GM21737 (cell line): ENCODE measurements around the gene KLC3.
"Not testable (repeated sequence)": the region's sequence is repeated elsewhere in the genome, so short reads cannot be mapped to it uniquely, and the experiment has no call there.

Experiments used
- ATAC-seq: cut with Tn5 transposase; IDR thresholded peaks from one replicate; pipeline ENCODE4 v1.9.1; 2021; ENCODE audit warnings: mild to moderate bottlenecking, moderate library complexity; ENCODE audit not compliant: unreplicated experiment

Gene KLC3

DNA sequence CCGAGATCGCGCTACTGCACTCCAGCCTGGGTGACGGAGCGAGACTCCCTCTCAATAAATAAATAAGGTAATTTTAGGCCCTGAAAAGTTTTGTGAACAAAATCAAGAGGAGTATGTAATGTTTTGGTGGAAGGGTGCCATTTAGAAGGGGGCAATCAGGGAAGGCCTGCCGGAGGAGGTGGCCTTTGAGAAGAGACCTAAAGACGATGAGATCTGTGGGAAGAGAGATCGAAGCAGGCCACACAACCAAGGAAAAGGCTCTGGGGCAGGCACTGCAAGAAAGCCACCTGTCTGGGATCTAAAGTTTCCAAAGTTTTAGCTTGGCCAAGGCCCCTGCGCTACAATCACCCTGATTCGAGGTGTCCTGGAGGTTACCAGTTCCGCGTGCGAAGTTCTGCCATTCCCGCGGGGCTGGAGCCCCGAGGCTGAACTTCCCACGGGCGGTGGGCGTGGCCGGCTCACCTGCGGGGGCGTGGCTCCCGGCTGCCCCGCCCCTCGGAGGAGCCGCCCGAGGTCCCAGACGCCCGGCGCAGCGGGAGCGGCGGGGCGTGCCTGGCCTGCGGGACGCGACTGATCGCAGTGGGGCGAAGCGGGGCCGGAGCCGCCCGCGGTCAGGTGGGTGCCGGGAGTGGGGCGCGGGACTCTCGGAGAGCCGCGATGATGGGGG, at the start of gene KLC3:
Gene KLC3, plus strand, starts transcription at position 519 of the 667 bp plus-strand sequence. CDS start 4,792 bp downstream, outside the sequence.
- no peak for ATAC-seq

DNA sequence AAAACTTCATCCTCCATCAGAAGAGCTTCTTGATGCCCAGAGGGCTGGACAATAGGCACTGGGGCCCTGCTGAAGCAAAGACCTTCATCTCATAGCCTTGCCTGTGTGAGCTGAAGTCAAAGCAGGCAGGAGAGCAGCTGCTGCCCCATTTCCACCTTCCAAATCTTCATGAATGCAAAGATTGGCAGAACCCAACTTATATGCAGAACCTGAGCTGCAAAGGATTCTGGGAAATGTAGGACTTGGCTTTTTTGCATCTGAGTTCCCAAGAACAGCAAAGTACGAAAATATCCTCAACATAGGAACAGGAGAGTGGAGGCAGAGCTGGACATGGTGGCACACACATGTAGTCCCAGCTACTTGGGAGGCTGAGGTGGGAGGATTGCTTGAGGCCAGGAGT, 48.7 kb upstream of the KLC3 start:
- no peak for ATAC-seq

DNA sequence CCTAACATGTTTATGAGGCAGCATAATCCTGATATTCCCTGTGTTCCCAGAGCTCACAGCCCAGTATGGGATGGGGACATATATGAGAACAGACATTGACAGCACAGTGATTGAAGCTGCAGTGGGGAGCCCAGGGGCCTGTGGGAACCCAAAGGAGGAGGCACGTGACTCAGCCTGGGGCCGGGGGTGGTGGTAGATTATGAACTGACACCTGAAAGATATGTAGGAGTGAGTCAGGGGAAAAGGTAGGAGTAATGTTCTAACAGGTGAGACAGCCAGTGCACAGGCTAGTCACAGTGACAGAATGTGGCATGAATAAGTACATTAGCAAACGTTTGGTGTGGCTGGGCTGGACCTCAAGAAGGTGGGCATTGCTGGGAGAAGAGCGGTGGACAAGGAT, 46.9 kb upstream of the KLC3 start:
- ATAC-seq = no peak

DNA sequence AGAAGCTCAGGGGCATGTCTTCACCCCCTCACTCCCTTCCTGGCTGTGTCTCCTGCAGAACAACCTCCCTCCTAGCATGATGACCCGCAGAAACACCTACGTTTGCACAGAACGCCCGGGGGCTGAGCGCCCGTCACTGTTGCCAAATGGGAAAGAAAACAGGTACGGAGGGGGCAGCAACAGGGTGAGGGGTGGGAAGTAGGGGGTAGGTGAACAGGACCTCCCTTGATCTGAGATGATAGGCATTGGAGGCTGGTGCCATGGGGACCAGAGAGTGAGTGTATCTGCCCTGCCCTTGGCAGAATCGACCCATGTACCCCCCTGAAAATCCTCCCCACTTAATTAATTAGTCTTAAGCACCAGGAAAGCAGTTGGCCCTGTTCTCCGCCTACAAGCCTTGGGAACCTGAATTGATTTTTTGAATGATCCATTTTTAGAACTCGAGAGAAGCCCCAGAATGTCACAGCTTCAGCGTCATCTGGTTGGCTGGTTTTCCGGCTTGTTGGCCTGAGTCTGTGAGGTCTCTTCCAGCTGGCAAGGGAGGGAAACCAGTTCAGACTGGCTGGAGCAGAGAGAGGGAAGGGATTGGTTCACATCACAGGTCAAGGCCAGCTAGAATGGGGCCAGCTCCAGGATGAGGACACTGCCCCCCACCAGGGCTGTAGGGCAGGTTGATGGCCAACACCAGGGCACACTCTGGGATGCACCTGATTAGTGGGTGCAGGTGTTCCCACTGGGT, 46.1 kb upstream of the KLC3 start:
- no peak for ATAC-seq

DNA sequence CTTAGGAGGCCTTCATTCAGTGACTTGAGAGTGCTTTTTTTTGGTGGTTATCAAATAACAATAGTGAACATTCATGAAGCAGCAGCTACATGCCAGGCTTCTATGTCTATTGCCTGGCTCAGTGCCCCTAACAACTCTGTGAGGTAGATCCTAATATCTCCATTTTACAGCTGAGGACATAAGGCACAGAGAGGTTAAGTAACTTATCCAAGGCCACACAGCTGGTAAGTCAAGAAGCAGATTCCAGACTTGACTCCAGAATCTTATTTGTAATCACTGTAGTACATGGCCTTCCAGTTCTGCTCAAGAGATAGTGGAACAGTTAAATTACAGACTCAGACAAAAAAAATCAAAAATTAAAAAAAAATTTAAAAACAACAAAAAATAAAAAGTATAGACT, 44.7 kb upstream of the KLC3 start:
- ATAC-seq = no peak

DNA sequence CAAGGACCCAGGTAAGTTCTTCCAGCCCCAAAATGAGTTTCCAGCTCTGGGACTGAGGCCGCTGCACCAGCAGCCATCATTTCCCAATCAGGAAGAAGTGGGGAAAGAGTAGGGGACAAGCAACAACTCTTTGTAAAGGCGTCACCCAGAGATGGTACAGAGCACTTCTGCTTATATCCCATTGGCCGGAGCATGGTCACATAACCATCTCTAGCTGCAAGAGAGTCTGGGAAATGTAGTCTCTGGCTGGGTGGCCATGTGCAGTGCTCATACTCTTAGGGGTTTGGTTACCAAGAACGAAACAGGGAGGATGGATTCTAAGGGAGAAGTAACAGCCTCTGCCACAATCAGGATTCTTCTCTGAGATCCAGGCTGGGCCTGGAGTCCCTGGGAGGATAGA, 44.2 kb upstream of the KLC3 start:
- no peak for ATAC-seq

DNA sequence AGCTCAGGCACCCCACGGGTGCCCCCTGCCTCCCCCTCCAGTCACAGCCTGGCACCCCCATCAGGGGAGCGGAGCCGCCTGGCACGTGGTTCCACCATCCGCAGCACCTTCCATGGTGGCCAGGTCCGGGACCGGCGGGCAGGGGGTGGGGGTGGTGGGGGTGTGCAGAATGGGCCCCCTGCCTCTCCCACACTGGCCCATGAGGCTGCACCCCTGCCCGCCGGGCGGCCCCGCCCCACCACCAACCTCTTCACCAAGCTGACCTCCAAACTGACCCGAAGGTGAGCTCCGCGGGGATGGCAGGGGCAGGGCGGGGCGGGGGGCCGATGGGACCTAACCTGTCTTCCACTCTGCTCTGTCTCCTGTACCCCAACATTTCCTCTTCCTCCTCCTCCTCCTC, 42.9 kb upstream of the KLC3 start:
- ATAC-seq = no peak

DNA sequence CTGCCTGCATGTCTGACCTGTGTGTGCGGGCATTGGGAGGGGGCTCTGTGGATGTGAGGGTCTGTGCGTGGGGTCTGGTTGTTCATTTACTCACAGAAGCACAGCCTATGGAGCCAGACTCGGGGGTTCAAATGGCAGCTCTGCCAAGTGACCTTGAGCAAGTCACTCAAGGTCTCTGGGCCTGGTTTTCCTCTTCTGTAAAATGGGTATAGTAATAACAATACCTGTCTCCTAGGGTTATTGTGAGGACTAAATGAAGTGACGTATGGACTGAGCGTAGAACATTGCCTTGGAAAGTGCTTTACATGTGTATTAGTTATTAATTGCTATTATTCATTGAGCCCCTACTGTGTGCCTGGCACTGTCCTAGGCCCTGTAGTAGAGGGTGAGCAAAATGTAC, 42.3 kb upstream of the KLC3 start:
- ATAC-seq = no peak

DNA sequence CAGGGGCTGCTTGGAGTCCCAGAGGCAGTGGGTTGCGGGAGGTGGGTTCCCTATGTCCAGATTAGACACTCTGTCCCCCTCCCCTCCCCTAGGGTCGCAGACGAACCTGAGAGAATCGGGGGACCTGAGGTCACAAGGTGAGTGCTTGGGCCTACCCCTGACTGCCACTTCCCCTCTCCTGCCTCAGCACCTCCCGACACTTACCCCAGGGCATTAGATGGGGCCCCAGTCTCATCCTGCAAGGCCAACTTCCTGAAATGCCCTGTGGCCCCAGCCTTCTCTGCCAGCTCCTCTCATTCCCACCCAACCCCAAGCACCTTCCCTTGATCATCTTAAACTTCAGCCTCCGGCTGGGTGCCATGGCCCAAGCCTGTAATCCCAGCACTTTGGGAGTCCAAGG, 40.8 kb upstream of the KLC3 start:
- ATAC-seq = no peak

DNA sequence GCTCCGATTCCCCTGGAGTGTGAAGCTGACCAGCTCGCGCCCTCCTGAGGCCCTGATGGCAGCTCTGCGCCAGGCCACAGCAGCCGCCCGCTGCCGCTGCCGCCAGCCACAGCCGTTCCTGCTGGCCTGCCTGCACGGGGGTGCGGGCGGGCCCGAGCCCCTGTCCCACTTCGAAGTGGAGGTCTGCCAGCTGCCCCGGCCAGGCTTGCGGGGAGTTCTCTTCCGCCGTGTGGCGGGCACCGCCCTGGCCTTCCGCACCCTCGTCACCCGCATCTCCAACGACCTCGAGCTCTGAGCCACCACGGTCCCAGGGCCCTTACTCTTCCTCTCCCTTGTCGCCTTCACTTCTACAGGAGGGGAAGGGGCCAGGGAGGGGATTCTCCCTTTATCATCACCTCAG, 38.1 kb upstream of the KLC3 start:
- ATAC-seq = no peak

DNA sequence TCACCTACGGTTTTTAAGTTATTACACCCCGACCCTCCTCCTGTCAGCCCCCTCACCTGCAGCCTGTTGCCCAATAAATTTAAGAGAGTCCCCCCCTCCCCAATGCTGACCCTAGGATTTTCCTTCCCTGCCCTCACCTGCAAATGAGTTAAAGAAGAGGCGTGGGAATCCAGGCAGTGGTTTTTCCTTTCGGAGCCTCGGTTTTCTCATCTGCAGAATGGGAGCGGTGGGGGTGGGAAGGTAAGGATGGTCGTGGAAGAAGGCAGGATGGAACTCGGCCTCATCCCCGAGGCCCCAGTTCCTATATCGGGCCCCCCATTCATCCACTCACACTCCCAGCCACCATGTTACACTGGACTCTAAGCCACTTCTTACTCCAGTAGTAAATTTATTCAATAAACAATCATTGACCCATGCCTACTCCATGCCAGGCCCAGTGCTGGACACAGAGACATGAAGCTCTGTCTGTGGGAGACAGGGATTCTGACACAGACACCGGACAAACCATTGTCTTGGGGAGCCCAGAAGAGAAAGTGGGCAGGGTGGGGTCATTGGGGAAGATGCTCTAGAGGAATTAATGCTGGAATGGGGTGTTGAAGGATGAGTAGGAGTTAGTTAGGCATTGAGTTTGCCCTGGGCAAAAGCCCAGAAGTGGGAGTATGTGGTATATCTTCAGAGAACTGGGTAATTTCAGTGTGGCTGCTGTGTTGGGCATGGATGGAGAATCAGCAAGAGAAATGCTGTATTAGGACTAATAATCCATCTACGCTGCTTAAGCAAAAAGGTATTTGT, 37.1 kb upstream of the KLC3 start:
- no peak for ATAC-seq

DNA sequence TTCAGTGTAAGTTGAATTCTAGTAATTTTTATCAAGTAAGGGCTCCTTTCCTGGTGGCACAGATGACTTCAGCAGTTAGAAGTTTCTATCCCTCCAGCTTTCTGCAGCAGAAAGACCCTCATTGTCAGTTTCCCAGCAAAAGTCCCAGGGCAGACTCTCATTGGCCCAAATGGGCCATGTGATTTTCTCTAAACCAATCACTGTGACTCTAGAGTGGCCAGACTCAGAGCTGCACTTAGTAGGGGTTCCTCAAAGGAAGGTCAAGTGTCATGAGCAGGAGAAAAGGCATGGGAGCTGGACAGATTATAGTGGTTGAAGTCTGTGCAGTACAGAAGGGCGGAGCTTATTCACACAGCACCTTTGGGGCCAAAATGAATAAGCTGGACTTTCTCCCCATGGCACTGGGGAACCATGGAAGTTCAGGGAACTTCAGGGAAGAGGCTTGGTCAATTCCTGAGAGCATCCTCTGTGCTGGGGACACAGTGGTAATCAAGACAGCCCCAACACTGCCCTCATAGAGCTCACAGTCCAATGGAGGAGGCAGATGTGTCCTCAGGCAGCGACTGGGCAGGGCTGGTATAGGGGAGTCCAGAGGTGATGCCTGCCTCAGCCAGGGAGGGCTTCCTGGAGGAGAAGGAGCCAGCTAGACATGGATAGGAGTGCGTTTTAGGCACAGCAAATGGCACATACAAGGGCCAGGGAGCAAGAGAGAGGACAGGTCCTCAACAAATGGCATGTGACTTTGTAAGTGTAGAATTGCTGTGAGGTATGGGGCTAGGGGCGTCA, 36.2 kb upstream of the KLC3 start:
- no peak for ATAC-seq

DNA sequence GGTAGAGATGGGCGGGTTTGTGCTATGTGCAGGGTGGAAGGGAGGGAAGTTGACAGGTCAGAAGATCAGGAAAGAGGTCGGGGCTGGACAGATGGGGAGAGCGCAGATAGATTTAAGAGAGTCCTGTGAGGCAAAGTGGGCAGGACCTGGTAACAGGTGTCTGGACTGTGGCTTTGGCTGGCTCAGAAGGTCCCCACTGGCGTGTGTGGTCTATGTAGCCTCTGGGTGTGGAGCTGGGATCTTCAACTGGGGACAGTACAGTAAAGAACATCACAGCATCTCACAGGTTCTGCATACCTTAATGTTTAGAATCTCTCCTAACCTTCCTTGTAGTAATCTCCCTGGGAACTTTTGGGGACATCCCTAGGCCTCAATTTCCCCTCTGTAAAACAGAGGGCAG, 35.5 kb upstream of the KLC3 start:
- no peak for ATAC-seq

DNA sequence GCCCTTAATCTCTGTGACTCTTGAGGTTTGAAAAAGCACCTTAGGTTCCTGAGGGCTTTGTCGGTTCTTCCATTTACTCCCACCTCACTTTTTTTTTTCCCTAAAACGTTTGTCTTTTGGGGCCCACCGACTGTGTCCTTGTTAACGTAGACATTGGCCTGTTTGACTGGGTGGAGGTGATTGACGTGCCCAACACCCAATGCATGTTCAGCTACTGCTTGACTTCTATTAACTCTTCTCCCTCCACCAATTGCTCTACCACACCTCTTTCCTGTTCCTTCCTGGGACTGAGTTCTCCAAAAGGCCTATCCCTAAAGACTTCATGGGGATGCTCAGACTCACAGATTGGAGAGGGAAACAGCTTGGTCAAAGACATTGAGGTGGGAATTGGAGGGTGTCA, 35.1 kb upstream of the KLC3 start:
- ATAC-seq = no peak

DNA sequence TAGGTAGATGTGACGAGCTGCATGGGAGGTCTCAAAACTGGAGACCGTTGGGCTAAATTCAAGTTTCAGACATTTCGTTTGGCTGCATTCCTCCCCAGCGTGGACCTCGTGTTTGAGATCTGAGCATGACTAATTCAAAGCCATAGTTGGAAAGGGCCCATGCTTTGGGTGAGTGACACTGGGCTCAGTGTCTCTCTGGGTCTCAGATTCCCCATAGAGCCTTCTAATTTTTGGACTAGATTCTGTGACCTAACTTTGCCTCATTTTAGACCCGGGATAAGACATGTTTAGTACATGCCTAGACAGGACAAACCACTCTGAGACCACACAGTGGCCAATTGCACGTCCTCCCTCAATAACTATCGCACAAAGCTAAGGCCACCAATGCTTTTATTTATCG, 34.5 kb upstream of the KLC3 start:
- ATAC-seq = no peak

DNA sequence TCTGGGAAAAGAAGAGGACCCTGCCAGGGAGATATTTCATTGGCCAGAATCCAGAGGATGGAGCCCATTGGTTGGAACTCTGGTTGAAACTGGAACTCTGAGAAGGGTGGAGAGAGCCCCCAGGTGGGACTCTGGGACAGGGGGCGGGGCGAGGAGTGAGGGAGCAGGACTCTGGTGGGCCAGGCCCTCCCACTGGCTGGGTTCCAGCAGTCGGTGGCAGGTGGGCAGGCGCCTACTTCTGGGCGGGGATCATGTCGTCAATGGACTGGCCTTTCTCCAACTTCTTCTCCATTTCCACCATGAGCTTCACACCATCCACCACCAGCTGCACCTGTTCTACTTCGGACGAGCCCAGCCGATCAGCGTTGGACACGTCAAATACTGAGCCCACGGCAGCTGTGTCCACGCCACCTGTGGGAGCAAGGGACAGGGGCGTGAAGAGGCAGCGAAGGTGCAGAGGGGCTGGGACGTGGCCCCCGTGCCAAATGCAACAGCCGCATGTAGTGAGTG, 34.0 kb upstream of the KLC3 start:
- no peak for ATAC-seq

DNA sequence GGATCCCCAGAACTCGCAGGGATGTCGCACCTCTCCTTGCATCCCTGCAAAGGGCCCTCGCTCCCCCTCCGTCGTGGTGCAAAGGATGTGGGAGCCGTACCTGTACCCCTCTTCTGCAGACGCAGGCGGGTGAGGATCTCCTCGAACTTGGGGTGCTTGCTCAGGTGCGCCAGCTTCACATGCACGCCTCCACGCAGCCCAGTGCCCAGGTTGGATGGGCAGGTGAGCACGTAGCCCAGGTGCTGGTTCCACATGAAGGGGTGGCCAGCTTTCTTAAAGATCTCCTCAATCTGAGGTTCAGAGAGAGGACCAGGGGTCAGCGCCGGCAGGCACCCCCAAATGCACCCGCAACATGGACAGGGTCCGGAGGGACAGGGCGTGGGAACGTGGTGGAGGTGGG, 33.2 kb upstream of the KLC3 start:
- ATAC-seq = no peak

DNA sequence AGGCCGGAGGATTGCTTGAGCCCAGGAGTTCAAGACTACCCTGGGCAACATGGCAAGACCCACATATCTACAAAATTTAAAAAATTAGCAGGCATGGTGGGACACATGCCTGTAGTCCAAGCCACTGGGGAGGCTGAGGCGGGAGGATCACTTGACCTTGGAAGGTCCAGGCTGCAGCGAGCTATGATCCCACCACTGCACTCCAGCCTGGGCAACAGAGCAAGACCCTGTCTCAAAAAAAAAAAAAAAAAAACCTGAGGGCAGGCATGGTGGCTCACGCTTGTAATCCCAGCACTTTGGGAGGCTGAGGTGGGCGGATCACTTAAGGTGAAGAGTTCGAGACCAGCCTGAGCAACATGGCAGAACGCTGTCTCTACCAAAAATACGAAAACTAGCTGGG, 31.2 kb upstream of the KLC3 start:
- not testable (repeated sequence) for ATAC-seq

DNA sequence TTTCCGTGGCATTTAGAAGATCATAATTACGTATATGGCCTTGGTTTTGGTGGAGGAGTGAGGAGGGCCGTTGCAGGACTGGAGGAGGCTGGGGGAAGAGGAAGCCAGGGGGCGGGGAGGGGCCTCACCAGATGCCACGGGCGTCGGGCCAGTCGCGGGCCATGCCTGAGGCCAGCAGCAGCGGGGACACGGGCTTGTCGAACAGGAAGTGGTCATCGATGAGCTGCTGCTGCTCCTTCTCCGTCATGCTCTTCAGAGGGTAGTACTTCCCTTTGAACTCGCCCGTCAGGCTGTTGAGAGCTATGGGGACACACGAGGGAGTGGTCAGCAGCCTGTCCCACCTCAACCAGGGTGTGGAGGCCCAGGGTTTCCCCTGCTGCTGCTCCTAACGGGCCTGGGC, 28.9 kb upstream of the KLC3 start:
- no peak for ATAC-seq

DNA sequence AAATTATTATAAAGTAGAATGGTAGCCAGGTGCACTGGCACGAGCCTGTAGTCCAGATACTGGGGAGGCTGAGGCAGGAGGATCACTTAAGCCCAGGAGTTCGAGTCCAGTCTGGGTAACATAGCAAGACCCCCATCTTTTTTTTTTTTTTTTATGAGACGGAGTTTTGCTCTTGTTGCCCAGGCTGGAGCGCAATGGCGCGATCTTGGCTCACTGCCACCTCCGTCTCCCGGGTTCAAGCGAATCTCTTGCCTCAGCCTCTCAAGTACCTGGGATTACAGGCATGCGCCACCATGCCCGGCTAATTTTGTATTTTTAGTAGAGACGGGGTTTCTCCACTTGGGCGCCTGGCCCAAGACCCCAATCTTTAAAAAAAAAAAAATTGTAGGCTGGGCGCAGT, 28.3 kb upstream of the KLC3 start:
- ATAC-seq = not testable (repeated sequence)

DNA sequence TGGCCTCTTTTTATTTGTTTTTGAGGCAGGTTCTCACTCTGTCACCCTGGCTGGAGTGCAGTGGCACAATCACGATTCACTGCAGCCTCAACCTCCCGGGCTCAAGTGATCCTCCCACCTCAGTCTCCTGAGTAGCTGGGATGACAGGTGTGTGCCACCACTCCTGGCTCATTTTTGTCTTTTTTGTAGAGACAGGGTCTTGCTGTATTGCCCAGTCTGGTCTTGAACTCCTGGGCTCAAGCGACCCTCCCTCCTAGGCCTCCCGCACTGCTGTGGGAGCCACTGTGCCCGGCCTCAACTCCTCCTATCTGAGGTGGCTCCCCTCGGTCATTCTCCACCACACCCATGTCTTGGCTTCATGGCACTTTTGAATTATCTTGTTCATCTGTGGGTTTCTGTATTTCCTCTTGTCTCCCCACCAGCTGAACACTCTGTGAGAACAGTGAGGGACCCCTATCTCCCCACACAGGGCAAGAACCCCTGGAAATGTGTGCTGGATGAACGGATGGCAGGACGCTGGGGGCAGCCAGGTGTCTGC, 25.8 kb upstream of the KLC3 start:
- no peak for ATAC-seq
